NCI-H1092 (cell line): ENCODE measurements around the gene EFCAB10.
"Not testable (repeated sequence)": the region's sequence is repeated elsewhere in the genome, so short reads cannot be mapped to it uniquely, and the experiment has no call there.

Source experiments
- DNase-seq: peaks from one replicate; lab custom pipeline; 2025; lab: John Stamatoyannopoulos, UW

The EFCAB10 gene

GRCh38 chr7:105599080-105599479, 17.8 kb upstream of the EFCAB10 start:
- DNase-seq, result not testable (repeated sequence)

- no peak for DNase-seq
Measured at GRCh38 chr7:105596866-105597265, 15.6 kb upstream of the EFCAB10 start.

DNA sequence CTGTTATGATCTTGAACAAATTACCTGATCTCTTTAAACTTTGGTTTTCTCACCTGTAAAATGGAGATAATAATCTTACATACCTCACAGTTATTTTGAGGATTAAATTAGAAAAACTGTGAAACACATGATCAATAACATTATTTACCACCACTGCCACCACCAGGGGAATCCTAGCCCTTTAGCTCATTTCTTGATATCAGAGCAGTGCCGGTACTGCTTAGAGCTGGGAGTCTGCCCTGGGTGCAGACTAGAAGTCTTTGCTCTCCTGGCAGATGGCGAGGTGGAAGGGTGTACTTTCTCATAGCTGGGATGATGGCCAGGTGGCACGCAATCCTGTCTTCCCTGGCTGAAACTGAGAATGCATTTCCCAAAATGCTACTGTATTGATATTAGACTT, 12.7 kb upstream of the EFCAB10 start:
- DNase-seq, result peak; percentile 73

DNA sequence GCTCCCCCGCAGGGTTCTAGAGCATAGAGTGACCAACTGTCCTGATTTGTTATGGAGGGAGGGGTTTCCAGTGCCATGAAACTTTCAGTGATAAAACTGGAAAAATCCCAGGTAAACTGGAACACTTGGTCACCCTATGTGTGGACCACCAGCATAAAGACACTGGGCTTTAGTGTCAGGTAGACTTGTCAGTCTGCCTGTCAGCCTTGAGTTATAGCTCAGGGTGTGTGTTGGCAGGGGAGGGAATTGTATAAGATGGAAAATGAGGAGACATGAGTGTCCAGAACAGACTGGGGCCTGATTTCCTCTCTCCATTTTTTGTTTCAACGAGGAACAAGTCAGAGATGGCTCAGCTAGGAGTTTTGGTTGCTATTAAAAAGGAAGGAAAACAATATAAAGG, 10.2 kb upstream of the EFCAB10 start:
- no peak for DNase-seq

GRCh38 chr7:105590793-105591192, 9.5 kb upstream of the EFCAB10 start:
- DNase-seq, result no peak

DNA sequence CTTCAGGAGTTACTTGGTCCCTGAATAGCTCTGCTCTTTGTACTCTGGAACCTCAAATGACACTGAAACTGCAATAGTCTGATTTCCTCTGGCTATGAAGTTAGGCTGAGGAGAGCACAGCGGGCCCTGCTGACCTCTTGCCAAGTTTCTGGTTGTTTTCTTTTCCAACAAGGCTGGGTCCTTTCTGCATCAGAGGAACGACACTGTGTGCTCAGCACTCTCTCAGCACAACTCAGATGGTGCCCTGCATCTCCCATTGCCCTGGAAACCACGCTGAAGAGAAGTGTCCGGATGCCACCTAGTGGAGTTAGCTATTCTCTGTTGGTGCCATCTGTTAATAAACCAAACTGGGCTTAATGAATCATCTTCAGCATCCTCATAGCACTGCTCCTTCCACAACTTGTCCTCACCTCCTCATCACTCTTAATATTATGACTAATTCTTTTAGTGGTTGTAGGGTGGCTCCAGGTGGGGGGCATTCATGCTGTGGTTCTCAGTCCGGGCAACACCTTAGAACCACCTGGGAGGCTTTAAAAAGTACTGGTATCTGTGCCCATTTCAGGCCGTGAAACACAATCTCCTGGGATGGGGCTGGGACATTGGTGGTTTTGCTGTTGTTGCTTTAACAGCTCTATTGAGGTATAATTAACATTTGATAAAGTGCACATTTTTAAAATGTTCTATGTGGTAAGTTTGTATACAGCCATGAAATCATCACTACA, 8.2 kb upstream of the EFCAB10 start:
- DNase-seq, result peak; percentile 75

DNA sequence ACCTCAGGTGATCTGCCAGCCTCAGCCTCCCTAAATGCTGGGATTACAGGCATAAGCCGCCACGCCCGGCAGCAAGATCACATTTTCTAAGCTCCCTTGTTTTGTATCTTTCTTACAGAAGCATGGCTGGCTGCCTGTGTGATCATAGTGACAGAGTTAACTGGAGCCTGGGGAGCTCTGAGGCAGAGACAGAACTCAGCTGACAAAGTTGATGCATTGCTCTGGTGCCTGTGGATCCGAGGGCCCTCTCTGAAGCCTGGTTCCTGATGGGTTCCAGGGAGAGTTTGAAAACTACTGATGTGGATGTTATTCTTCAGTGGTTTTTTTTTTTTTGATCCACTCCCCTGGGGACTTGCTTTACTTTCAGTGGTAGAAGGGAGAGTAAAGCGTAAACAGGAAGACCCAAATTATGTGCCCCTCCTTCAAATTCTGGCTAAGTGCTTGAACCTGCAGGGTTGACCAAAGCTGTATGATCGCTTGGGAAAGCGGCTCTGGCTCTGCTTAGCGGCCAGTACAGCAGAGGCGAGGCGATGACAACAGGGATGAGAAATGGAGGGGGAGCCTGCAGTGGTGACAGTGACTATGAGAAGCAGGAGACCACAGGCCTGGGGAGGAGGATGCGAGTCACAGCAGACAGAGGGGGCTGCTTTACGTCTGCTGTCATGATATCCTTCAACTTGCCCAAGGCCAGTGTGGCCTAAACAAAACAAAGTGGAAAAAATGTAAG, 6.8 kb upstream of the EFCAB10 start:
- DNase-seq, result no peak

DNA sequence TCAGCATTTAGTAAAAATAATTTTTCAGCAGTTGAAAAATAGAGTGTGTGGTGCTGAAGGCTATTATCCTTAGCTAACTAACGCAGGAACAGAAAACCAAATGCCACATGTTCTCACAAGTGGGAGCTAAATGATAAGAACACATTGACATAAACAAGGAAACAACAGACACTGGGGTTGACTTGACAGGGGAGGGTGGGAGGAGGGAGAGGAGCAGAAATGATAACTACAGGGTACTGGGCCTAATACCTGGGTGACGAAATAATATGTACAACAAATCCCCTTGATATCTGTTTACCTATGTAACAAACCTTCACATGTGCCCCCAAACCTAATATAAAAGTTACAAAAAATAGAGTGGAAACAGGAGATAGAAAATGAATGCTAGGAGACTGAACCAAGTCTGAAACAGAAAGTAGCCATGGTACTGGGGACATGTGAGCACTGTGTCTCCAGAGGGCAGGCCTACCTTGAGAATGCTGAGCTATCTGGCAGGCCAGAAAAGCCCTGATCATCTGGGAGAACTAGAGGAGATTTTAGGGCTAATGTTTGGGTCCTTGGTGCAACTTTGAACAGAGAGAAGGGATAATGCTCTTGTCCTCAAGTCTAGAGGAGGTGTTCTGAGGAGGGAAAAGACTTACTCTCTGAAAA, 4.7 kb upstream of the EFCAB10 start:
- no peak for DNase-seq

DNA sequence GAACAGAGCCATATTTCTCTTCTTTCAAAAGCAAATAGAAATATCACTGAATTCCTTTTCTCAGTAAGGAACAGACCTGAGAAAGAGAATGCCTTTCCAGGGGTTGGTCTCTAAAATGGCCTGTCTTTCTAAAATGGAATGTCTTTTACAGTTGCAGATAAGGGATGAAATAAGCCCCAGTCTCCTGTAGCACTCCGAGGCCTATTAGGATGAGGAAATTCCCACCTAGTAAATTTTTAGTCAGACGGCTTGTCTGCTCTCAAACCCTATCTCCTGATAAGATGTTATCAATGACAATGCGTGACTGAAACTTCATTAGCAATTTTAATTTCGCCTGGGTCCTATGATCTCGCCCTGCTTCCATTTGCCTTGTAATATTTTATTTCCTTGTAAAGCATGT, 2.9 kb upstream of the EFCAB10 start:
- DNase-seq, result no peak

DNA sequence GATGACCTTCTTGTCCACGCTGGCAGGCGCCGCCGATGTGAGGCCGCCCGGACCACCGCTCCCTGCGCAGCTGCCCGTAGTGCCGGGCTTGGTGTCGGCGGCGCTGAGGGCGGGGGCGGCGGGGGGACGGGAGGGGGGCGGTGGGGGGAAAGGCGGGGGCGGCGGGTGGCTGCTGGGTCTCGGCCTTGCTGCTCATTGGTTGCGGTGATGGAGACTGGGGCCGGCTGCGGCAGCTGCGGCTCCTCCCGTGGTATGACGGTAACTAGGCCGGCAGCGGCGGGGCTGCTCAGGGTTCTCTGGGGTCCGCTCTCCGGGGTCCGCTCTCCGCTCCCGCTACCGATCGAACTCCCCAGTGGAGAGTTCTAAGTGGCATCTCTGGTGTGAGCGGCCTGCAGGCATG, 1.8 kb upstream of the EFCAB10 start:
- DNase-seq, result no peak

DNA sequence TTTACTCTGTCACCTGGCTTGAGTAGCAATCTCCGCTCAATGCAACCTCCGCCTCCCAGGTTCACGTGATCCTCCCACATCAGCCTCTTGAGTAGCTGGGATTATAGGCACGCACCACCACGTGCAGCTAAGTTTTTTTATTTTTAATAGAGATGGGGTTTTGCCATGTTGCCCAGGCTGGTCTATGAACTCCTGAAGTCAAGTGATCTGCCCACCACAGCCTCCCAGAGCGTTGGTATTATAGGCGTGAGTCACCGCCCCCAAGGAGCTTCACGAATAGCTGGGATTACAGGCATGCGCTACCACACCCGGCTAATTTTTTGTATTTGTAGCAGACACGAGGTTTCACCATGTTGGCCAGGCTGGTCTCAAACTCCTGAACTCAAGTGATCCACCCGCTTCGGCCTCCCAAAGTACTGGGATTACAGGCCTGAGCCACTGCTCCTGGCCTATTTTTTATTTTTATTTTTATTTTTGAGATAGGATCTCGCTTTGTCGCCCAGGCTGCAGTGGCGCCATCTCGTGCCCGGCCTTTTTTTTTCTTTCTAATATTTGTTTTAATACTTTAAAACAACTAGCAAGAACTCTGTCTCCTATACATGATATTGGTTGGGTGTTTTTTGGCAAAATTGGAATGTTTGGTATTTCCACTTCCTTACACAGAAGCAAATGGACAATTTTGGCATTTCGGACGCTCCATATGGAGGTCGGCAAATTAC, 1.1 kb downstream of the EFCAB10 start:
- DNase-seq, result no peak

GRCh38 chr7:105578496-105578895, 2.8 kb downstream of the EFCAB10 start:
- no peak for DNase-seq

- no peak for DNase-seq
Measured at GRCh38 chr7:105577251-105577650, 4.0 kb downstream of the EFCAB10 start.

GRCh38 chr7:105571891-105572290, 9.4 kb downstream of the EFCAB10 start:
- DNase-seq, result no peak

DNA sequence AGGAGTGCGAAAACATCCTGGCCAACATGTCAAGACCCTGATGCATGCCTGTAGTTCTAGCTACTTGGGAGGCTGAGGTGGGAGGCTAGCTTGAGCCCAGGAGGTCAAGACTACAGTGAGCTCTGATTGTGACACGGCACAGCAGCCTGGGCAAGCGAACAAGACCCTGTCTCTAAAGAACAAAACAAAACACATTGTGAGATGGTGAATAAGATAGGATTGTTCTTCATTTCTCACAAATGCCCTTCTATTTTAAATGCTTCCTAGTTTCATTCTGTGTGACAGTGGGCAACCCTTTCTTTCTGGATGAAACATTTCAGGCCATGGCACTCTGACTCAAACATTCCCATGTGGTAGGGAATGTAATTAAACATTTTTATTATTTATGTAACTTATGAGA, 13.5 kb downstream of the EFCAB10 start:
- DNase-seq, result no peak

DNA sequence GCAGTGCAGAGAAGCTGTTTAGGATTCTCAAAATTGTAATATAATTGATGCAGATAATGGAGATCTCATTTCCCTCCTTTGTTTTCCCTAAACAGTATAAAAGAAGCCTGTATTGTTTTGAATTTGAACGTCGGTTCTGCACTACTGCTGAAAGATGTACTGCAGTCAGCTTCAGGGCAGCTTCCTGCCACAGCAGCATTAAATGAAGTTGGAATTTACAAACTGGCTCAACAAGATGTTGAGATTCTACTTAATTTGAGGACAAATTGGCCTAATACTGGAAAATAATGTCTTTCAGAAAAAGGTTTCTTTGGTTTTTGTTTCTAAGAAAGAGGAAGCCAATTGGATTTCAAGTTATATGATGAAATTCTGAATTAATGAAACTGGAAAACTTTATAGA, 14.3 kb downstream of the EFCAB10 start:
- no peak for DNase-seq

DNA sequence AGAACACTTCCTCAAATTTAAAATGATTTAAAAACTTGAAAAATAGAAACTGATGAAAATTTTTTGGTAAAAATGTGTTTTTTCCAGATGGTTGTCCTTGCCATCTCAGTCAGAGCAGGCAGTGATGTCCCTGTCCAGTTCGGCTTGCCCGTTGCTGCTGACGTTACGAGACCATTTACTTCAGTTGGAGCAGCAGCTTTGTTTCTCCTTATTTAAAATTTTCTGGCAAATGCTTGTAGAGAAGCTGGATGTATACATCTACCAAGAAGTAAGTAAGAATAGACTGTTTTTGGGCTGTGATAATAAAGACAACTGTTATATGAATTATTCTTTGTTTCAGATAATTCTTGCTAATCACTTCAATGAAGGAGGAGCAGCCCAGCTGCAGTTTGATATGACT, 16.1 kb downstream of the EFCAB10 start:
- DNase-seq, result no peak

- DNase-seq, result no peak
Measured at GRCh38 chr7:105559926-105560325, 21.4 kb downstream of the EFCAB10 start.

GRCh38 chr7:105538339-105538738, 43.0 kb downstream of the EFCAB10 start:
- DNase-seq, result no peak

GRCh38 chr7:105532709-105533460, 48.4 kb downstream of the EFCAB10 start:
- no peak for DNase-seq

GRCh38 chr7:105531792-105532671, 49.3 kb downstream of the EFCAB10 start, which contains the start of gene RINT1:
Gene RINT1 (plus strand): TSS chr7:105532201. CDS start chr7:105532316, 115 bp downstream.
- peak; percentile 94 for DNase-seq
